Fibroblast of lung (primary cell): ENCODE measurements around the gene LRRK1.

Experiments used
- CTCF ChIP-seq, 2 donors: IDR thresholded peaks in 1 of 2; conservative IDR thresholded peaks in 1 of 2; 1 replicate in 1 of 2; 2 replicates in 1 of 2; pipeline ENCODE4 v1.5.1; 2011 to 2012; ENCODE audit warnings: low read length in 2 of 2, control low read depth in 1 of 2, inconsistent platforms in 1 of 2, low read depth in 1 of 2, mild to moderate bottlenecking in 1 of 2
- EZH2 ChIP-seq: IDR thresholded peaks from 2 replicates; pipeline ENCODE4 v1.5.1; 2012; ENCODE audit warnings: low read length, control low read depth, mild to moderate bottlenecking; ENCODE audit errors: missing control alignments

GRCh38 chr15:101054991-101055390 is 135.8 kb downstream of the LRRK1 start:
- TF ChIP-seq CTCF (conservative IDR thresholded peaks at IDR 0.05 in 1 of 2, IDR thresholded peaks at IDR 0.05 in 1 of 2; ENCODE audit: low read depth in 1 of 2, low read length in 2 of 2) (no peak), EZH2 (no peak)
